ENCODE measurements around the gene NRBF2. TPM values are rescaled to one million over a fixed set of nuclear protein-coding genes. Genes with fewer than 3 reads are reported as not detected.
"Not testable (repeated sequence)": the region's sequence is repeated elsewhere in the genome, so short reads cannot be mapped to it uniquely, and the experiment has no call there.

Gene NRBF2
- total RNA-seq, 6 donors from 2014 or later: 8.8 to 23.5 (median 16.9) TPM

GRCh38 chr10:63094405-63094804, 38.7 kb upstream of the NRBF2 start:
- 76 to 82% methylated on average over 2 of the region's 2 CpGs for WGBS, 2 donors
- Histone ChIP-seq H3K36me3 (no peaks in the 10 kb centered on the region), H3K4me1 (peaks cover 0 to 5% (median 0%) of the 10 kb centered on the region in 4 donors), H3K9me3 (no peaks in the 10 kb centered on the region), H3K27me3 (no peaks in the 10 kb centered on the region), H3K27ac (no peak overlapping the region), H3K4me3 (no peak overlapping the region)
- TF ChIP-seq POLR2AphosphoS5 (IDR thresholded peaks at IDR 0.05) (no peak), CTCF (IDR thresholded peaks at IDR 0.05) (no peak), EP300 (IDR thresholded peaks at IDR 0.05) (no peak), POLR2A (IDR thresholded peaks at IDR 0.05) (no peak)
- DNase-seq (peak in 1 of 2 donors; percentile 51), ATAC-seq (ENCODE audit: low FRiP score in 2 of 2) (peak; percentile 43 to 88)

GRCh38 chr10:63094881-63095280, 38.2 kb upstream of the NRBF2 start:
- DNase-seq: no peak
- Histone ChIP-seq H3K27ac (no peak overlapping the region), H3K27me3 (no peaks in the 10 kb centered on the region), H3K36me3 (no peaks in the 10 kb centered on the region), H3K4me3 (no peak overlapping the region), H3K4me1 (peaks cover 0 to 5% (median 0%) of the 10 kb centered on the region in 4 donors), H3K9me3 (no peaks in the 10 kb centered on the region)
- TF ChIP-seq EP300 (IDR thresholded peaks at IDR 0.05) (no peak), CTCF (IDR thresholded peaks at IDR 0.05) (no peak), POLR2AphosphoS5 (IDR thresholded peaks at IDR 0.05) (no peak), POLR2A (IDR thresholded peaks at IDR 0.05) (no peak)
- WGBS, 2 donors: 40 to 50% methylated on average over 1 of the region's 1 CpG
- no peak for ATAC-seq (ENCODE audit: low FRiP score in 2 of 2)

GRCh38 chr10:63099734-63100133, 33.4 kb upstream of the NRBF2 start:
- H3K27me3 ChIP-seq: no peaks in the 10 kb centered on the region
- no peak for DNase-seq
- H3K4me1 ChIP-seq: peaks cover 0 to 2% (median 0%) of the 10 kb centered on the region in 4 donors
- TF ChIP-seq CTCF (IDR thresholded peaks at IDR 0.05): no peak
- TF ChIP-seq POLR2A (IDR thresholded peaks at IDR 0.05): no peak
- TF ChIP-seq POLR2AphosphoS5 (IDR thresholded peaks at IDR 0.05): no peak
- TF ChIP-seq EP300 (IDR thresholded peaks at IDR 0.05): no peak
- no peak overlapping the region for H3K4me3 ChIP-seq
- no peak overlapping the region for H3K27ac ChIP-seq
- H3K36me3 ChIP-seq: no peaks in the 10 kb centered on the region
- H3K9me3 ChIP-seq: no peaks in the 10 kb centered on the region
- no peak for ATAC-seq (ENCODE audit: low FRiP score in 2 of 2)

GRCh38 chr10:63101091-63101490, 32.0 kb upstream of the NRBF2 start:
- not testable (repeated sequence) for H3K4me1 ChIP-seq; H3K27me3 ChIP-seq; H3K9me3 ChIP-seq; H3K36me3 ChIP-seq; DNase-seq; H3K4me3 ChIP-seq; ATAC-seq (ENCODE audit: low FRiP score in 2 of 2); H3K27ac ChIP-seq
- 77 to 91% methylated on average over 10 of the region's 10 CpGs for WGBS, 2 donors

- H3K9me3 ChIP-seq; H3K36me3 ChIP-seq; H3K4me3 ChIP-seq; DNase-seq; ATAC-seq (ENCODE audit: low FRiP score in 2 of 2); H3K27me3 ChIP-seq; H3K27ac ChIP-seq; H3K4me1 ChIP-seq: not testable (repeated sequence)
- WGBS, 2 donors: 79 to 89% methylated on average over 7 of the region's 7 CpGs
Observed at GRCh38 chr10:63102279-63102883, 30.7 kb upstream of the NRBF2 start.

- H3K4me3 ChIP-seq; H3K9me3 ChIP-seq; H3K27ac ChIP-seq; H3K27me3 ChIP-seq; H3K36me3 ChIP-seq; H3K4me1 ChIP-seq; ATAC-seq (ENCODE audit: low FRiP score in 2 of 2); DNase-seq: not testable (repeated sequence)
- 88 to 89% methylated on average over 4 of the region's 4 CpGs for WGBS, 2 donors
Observed at GRCh38 chr10:63103178-63103577, 29.9 kb upstream of the NRBF2 start.

Measured in upper lobe of left lung (tissue), 6 donors.